Type B pancreatic cell (in vitro differentiated cells): ENCODE results near the gene GALE. TPM values are rescaled to one million over a fixed set of nuclear protein-coding genes. Genes with fewer than 3 reads are reported as not detected.

Experiments used
- DNase-seq: peaks from one replicate; pipeline ENCODE4 v3.0.0; 2021; ENCODE audit warnings: mixed read lengths; ENCODE audit not compliant: unreplicated experiment; ENCODE audit errors: extremely low spot score
- H3K27ac Mint-ChIP-seq: 2 replicates; pipeline ENCODE4 v1.8.0; 2021; ENCODE audit warnings: mild to moderate bottlenecking, mixed read lengths
- H3K27me3 Mint-ChIP-seq: 2 replicates; pipeline ENCODE4 v1.8.0; 2021; ENCODE audit warnings: mixed read lengths
- H3K36me3 Mint-ChIP-seq: 2 replicates; pipeline ENCODE4 v1.8.0; 2021; ENCODE audit warnings: mixed read lengths
- H3K4me1 Mint-ChIP-seq: one replicate; pipeline ENCODE4 v1.8.0; 2021; ENCODE audit warnings: mixed read lengths; ENCODE audit not compliant: unreplicated experiment
- H3K4me3 Mint-ChIP-seq: 2 replicates; pipeline ENCODE4 v1.8.0; 2021; ENCODE audit warnings: mild to moderate bottlenecking, mixed read lengths
- H3K9me3 Mint-ChIP-seq: 2 replicates; pipeline ENCODE4 v1.8.0; 2021; ENCODE audit warnings: mixed read lengths
- total RNA-seq: library from RNA; stranded (reverse); gene quantifications from 2 replicates; pipeline ENCODE4 v1.2.1, GENCODE V29; 2021; ENCODE audit warnings: low replicate concordance
- TF ChIP-seq, protein P1 (sequence below): fragments of 200-600 bp; sonication (generic); conservative IDR thresholded peaks from 2 replicates; pipeline ENCODE4 v1.5.0; 2021; ENCODE audit warnings: antibody characterized with exemption, mild to moderate bottlenecking

Gene GALE
- total RNA-seq, 1 donor from 2014 or later, result 39.0 TPM

DNA sequence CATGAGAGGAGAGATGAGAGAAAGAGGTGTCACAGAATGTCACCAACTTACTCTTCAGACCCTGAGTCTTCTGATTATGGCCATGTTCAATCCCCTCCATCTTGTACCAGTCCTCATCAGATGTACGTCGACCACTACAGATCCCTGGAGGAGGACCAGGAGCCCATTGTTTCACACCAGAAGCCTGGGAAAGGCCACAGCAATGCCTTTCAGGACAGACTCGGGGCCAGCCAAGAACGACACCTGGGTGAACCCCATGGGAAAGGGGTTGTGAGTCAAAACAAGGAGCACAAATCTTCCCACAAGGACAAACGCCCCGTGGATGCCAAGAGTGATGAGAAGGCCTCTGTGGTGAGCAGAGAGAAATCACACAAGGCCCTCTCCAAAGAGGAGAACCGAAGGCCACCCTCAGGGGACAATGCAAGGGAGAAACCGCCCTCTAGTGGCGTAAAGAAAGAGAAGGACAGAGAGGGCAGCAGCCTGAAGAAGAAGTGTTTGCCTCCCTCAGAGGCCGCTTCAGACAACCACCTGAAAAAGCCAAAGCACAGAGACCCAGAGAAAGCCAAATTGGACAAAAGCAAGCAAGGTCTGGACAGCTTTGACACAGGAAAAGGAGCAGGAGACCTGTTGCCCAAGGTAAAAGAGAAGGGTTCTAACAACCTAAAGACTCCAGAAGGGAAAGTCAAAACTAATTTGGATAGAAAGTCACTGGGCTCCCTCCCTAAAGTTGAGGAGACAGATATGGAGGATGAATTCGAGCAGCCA, 49.3 kb downstream of the GALE start:
- H3K27me3 Mint-ChIP-seq, result no peaks in the 10 kb centered on the region
- no peak for DNase-seq
- TF ChIP-seq, protein P1, sequence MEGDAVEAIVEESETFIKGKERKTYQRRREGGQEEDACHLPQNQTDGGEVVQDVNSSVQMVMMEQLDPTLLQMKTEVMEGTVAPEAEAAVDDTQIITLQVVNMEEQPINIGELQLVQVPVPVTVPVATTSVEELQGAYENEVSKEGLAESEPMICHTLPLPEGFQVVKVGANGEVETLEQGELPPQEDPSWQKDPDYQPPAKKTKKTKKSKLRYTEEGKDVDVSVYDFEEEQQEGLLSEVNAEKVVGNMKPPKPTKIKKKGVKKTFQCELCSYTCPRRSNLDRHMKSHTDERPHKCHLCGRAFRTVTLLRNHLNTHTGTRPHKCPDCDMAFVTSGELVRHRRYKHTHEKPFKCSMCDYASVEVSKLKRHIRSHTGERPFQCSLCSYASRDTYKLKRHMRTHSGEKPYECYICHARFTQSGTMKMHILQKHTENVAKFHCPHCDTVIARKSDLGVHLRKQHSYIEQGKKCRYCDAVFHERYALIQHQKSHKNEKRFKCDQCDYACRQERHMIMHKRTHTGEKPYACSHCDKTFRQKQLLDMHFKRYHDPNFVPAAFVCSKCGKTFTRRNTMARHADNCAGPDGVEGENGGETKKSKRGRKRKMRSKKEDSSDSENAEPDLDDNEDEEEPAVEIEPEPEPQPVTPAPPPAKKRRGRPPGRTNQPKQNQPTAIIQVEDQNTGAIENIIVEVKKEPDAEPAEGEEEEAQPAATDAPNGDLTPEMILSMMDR, result peak; percentile 76
- no peaks in the 10 kb centered on the region for H3K9me3 Mint-ChIP-seq
- peak overlapping the region; percentile 40 for H3K27ac Mint-ChIP-seq
- H3K4me1 Mint-ChIP-seq, result peaks cover 18% of the 10 kb centered on the region
- no peak overlapping the region for H3K4me3 Mint-ChIP-seq
- peaks cover 26% of the 10 kb centered on the region for H3K36me3 Mint-ChIP-seq

DNA sequence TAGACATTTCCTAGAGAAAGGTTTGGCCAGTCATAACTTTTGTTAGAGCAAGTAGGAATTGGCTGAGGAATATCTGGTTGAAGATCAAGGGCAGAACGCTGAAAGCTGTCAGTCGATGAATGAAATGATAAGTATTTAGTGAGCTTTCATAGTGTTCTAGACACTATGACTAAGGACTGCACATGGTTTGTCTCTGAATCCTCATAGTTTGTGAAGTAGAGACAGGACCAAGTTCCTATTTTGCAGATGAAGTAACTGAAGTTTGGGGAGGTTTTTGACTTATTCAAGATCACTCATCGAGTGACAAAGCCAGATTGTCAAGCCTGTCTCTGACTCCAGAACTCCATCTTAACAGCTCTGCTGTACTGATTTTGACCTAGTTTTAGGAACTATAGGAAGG, 52.5 kb downstream of the GALE start:
- Mint-ChIP-seq H3K27me3 (no peaks in the 10 kb centered on the region), H3K36me3 (peaks cover 19% of the 10 kb centered on the region), H3K4me3 (no peak overlapping the region), H3K27ac (no peak overlapping the region), H3K9me3 (no peaks in the 10 kb centered on the region), H3K4me1 (peaks cover 32% of the 10 kb centered on the region)
- TF ChIP-seq, protein P1, result no peak
- DNase-seq, result no peak

Other genes starting within 250 kb of the GALE start
- 240 and 495 TPM in 2 replicates for gene ID3, start 241.3 kb downstream of the GALE start, total RNA-seq
- gene RPL11, start 108.9 kb downstream of the GALE start, total RNA-seq, result 1,209 and 1,301 TPM in 2 replicates
- 39.6 and 44.3 TPM in 2 replicates for gene ELOA, start 57.3 kb downstream of the GALE start, total RNA-seq
- 71.1 and 113 TPM in 2 replicates for gene PITHD1, start 22.3 kb downstream of the GALE start, total RNA-seq
- 83.6 and 113 TPM in 2 replicates for gene LYPLA2, start 9.6 kb downstream of the GALE start, total RNA-seq
- 33.7 and 35.8 TPM in 2 replicates for gene HMGCL, start 24.7 kb upstream of the GALE start, total RNA-seq
- 20.6 and 40.8 TPM in 2 replicates for gene FUCA1, start 67.5 kb upstream of the GALE start, total RNA-seq
- not detected in 2 replicates for gene CNR2, start 112.6 kb upstream of the GALE start, total RNA-seq
- 132 and 146 TPM in 2 replicates for gene PNRC2, start 159.1 kb upstream of the GALE start, total RNA-seq
- gene SRSF10, start 179.6 kb upstream of the GALE start, total RNA-seq, result 113 and 177 TPM in 2 replicates